Upper lobe of left lung (tissue), 6 donors: ENCODE data around the gene MAPK8IP3. TPM values are rescaled to one million over a fixed set of nuclear protein-coding genes. Genes with fewer than 3 reads are reported as not detected.

Source experiments
- ATAC-seq, 2 donors: fragments of 200-7000 bp; cut with Tn5 transposase; one replicate each; pipeline ENCODE4 v1.9.1; 2022; ENCODE audit warnings: mild to moderate bottlenecking in 2 of 2, moderate library complexity in 2 of 2; ENCODE audit not compliant: low FRiP score in 2 of 2
- DNase-seq, 2 donors: peaks; one replicate each; pipeline ENCODE4 v3.0.0-alpha.2; 2019 to 2020
- H3K27ac ChIP-seq, 4 donors: fragments of 200-600 bp; sonication (generic); one replicate each; pipeline ENCODE4 v1.5.1; 2016 to 2019
- H3K27me3 ChIP-seq, 4 donors: fragments of 200-600 bp; sonication (generic); one replicate each; pipeline ENCODE4 v1.5.1; 2017 to 2019
- H3K36me3 ChIP-seq, 4 donors: fragments of 200-600 bp; sonication (generic); one replicate each; pipeline ENCODE4 v1.5.1; 2016 to 2019
- H3K4me1 ChIP-seq, 4 donors: fragments of 200-600 bp; sonication (generic); one replicate each; pipeline ENCODE4 v1.5.1; 2018 to 2019
- H3K4me3 ChIP-seq, 4 donors: fragments of 200-600 bp; sonication (generic); one replicate each; pipeline ENCODE4 v1.5.1; 2017 to 2019; ENCODE audit warnings: mild to moderate bottlenecking in 2 of 4, moderate library complexity in 1 of 4
- H3K9me3 ChIP-seq, 4 donors: fragments of 200-600 bp; sonication (generic); one replicate each; pipeline ENCODE4 v1.5.1; 2018 to 2019
- CTCF ChIP-seq, 6 experiments: fragments of 450-650 bp in 4 of 6; fragments of 200-600 bp in 2 of 6; sonication (generic) in 2 of 6; IDR thresholded peaks; one replicate each; pipeline ENCODE4 v1.5.1; 2016 to 2019; ENCODE audit warnings: antibody characterized with exemption in 6 of 6
- EP300 ChIP-seq, 4 donors: sonication (generic); formaldehyde crosslinking; IDR thresholded peaks; one replicate each; pipeline ENCODE4 v1.5.1; 2017; ENCODE audit warnings: antibody characterized with exemption in 4 of 4, control low read depth in 2 of 4
- POLR2A ChIP-seq, 4 donors: fragments of 450-650 bp; IDR thresholded peaks; one replicate each; pipeline ENCODE4 v1.5.1; 2016 to 2017; ENCODE audit warnings: antibody characterized with exemption in 4 of 4, mild to moderate bottlenecking in 2 of 4
- POLR2AphosphoS5 ChIP-seq, 2 donors: sonication (generic); formaldehyde crosslinking; IDR thresholded peaks; one replicate each; pipeline ENCODE4 v1.5.1; 2017; ENCODE audit warnings: antibody characterized with exemption in 2 of 2
- WGBS, 2 donors: methylation state at CpG; one replicate each; pipeline ENCODE4 v1.1.5; 2017 to 2018; 5-methylcytosine and 5-hydroxymethylcytosine counted together
- total RNA-seq, 6 donors: library from RNA; depleted of rRNA in 4 of 6; stranded (reverse); fragments of >200 nt in 4 of 6; gene quantifications; one replicate each; pipeline versions ENCODE4 v1.1.0 to v1.2.1, GENCODE V29; 2016 to 2021
- donor health status: DM: no; HTN: no; CAD: no; lungs with moderate emphysema.
- donor health status: DM: no; HTN: yes; CAD: no; lungs with severe emphysema.

MAPK8IP3 gene
- total RNA-seq, 6 donors from 2014 or later, result 46.4 to 505 (median 71.9) TPM

GRCh38 chr16:1784977-1785845 lies 79.2 kb downstream of the MAPK8IP3 start:
- no peak overlapping the region for H3K27ac ChIP-seq
- H3K4me1 ChIP-seq, result peaks cover 23 to 43% (median 25%) of the 10 kb centered on the region in 4 donors
- peaks cover 3 to 55% (median 32%) of the 10 kb centered on the region in 4 donors for H3K36me3 ChIP-seq
- 90 to 92% methylated on average over 15 to 26 of the region's 26 CpGs for WGBS, 2 donors
- H3K4me3 ChIP-seq, result no peak overlapping the region
- no peak for ATAC-seq
- no peaks in the 10 kb centered on the region for H3K27me3 ChIP-seq
- TF ChIP-seq EP300 (IDR thresholded peaks at IDR 0.05) (no peak), POLR2AphosphoS5 (IDR thresholded peaks at IDR 0.05) (no peak), POLR2A (IDR thresholded peaks at IDR 0.05) (no peak), CTCF (IDR thresholded peaks at IDR 0.05) (no peak)
- no peak for DNase-seq
- H3K9me3 ChIP-seq, result no peaks in the 10 kb centered on the region

- Histone ChIP-seq H3K4me3 (no peak overlapping the region), H3K9me3 (no peaks in the 10 kb centered on the region), H3K4me1 (peaks cover 20 to 40% (median 21%) of the 10 kb centered on the region in 4 donors), H3K27ac (no peak overlapping the region), H3K36me3 (peaks cover 3 to 56% (median 34%) of the 10 kb centered on the region in 4 donors), H3K27me3 (no peaks in the 10 kb centered on the region)
- ATAC-seq, result no peak
- WGBS, 2 donors, result 88 to 91% methylated on average over 8 to 13 of the region's 14 CpGs
- peak in 1 of 2 donors; percentile 62 for DNase-seq
- no peak for TF ChIP-seq POLR2AphosphoS5 (IDR thresholded peaks at IDR 0.05)
- TF ChIP-seq EP300 (IDR thresholded peaks at IDR 0.05), result no peak
- TF ChIP-seq POLR2A (IDR thresholded peaks at IDR 0.05), result no peak
- TF ChIP-seq CTCF (IDR thresholded peaks at IDR 0.05), result no peak
Measured at GRCh38 chr16:1785846-1786170, 79.8 kb downstream of the MAPK8IP3 start.

GRCh38 chr16:1786242-1787055 lies 80.5 kb downstream of the MAPK8IP3 start:
- Histone ChIP-seq H3K27me3 (no peaks in the 10 kb centered on the region), H3K36me3 (peaks cover 3 to 62% (median 37%) of the 10 kb centered on the region in 4 donors), H3K4me1 (peaks cover 14 to 33% (median 14%) of the 10 kb centered on the region in 4 donors), H3K4me3 (no peak overlapping the region), H3K27ac (no peak overlapping the region), H3K9me3 (no peaks in the 10 kb centered on the region)
- TF ChIP-seq CTCF (IDR thresholded peaks at IDR 0.05), result no peak
- no peak for TF ChIP-seq POLR2AphosphoS5 (IDR thresholded peaks at IDR 0.05)
- TF ChIP-seq POLR2A (IDR thresholded peaks at IDR 0.05), result no peak
- TF ChIP-seq EP300 (IDR thresholded peaks at IDR 0.05), result no peak
- WGBS, 2 donors, result 90 to 93% methylated on average over 17 to 51 of the region's 51 CpGs
- peak in 1 of 2 donors; percentile 82 for DNase-seq
- no peak for ATAC-seq

GRCh38 chr16:1787056-1787321 lies 81.0 kb downstream of the MAPK8IP3 start:
- H3K27me3 ChIP-seq, result no peaks in the 10 kb centered on the region
- H3K9me3 ChIP-seq, result no peaks in the 10 kb centered on the region
- TF ChIP-seq CTCF (IDR thresholded peaks at IDR 0.05), result no peak
- TF ChIP-seq POLR2AphosphoS5 (IDR thresholded peaks at IDR 0.05), result no peak
- no peak for TF ChIP-seq POLR2A (IDR thresholded peaks at IDR 0.05)
- TF ChIP-seq EP300 (IDR thresholded peaks at IDR 0.05), result no peak
- no peak for DNase-seq
- no peak for ATAC-seq
- 91 to 100% methylated on average over 4 to 6 of the region's 6 CpGs for WGBS, 2 donors
- H3K4me1 ChIP-seq, result peaks cover 11 to 28% (median 11%) of the 10 kb centered on the region in 4 donors
- no peak overlapping the region for H3K27ac ChIP-seq
- peaks cover 3 to 68% (median 40%) of the 10 kb centered on the region in 4 donors for H3K36me3 ChIP-seq
- no peak overlapping the region for H3K4me3 ChIP-seq
